Osteoblast (primary cell): ENCODE data around the gene RYR2. TPM values are rescaled to one million over a fixed set of nuclear protein-coding genes. Genes with fewer than 3 reads are reported as not detected.

Experiments
- DNase-seq: peaks from one replicate; pipeline ENCODE4 v3.0.0; 2011; ENCODE audit warnings: low spot score, mixed read lengths; ENCODE audit not compliant: insufficient read length; ENCODE audit errors: missing footprints
- H2AFZ ChIP-seq: 2 replicates; pipeline ENCODE4 v1.6.0; 2011; ENCODE audit warnings: mild to moderate bottlenecking, low read length
- H3K27ac ChIP-seq: 2 replicates; pipeline ENCODE4 v1.5.1; 2011; ENCODE audit warnings: mild to moderate bottlenecking, low read depth, low read length, moderate library complexity
- H3K27me3 ChIP-seq: 2 replicates; pipeline ENCODE4 v1.6.0; 2012; ENCODE audit warnings: mild to moderate bottlenecking, control low read depth, inconsistent platforms, low read length, moderate library complexity; ENCODE audit not compliant: insufficient read depth
- H3K36me3 ChIP-seq: 2 replicates; pipeline ENCODE4 v1.5.1; 2011; ENCODE audit warnings: mild to moderate bottlenecking, low read length, control low read depth, moderate library complexity; ENCODE audit not compliant: insufficient read depth
- H3K4me1 ChIP-seq: 2 replicates; pipeline ENCODE4 v1.5.1; 2011; ENCODE audit warnings: mild to moderate bottlenecking, low read length, control low read depth, moderate library complexity; ENCODE audit not compliant: insufficient read depth
- H3K4me2 ChIP-seq: 2 replicates; pipeline ENCODE4 v1.6.0; 2011; ENCODE audit warnings: mild to moderate bottlenecking, low read length; ENCODE audit not compliant: insufficient read depth
- H3K4me3 ChIP-seq: fragments of 200-600 bp; sonication (generic); 3 replicates; pipeline ENCODE4 v1.5.1; 2012; ENCODE audit warnings: mild to moderate bottlenecking, low read length, inconsistent platforms; ENCODE audit not compliant: insufficient read depth
- H3K79me2 ChIP-seq: 2 replicates; pipeline ENCODE4 v1.6.0; 2012; ENCODE audit warnings: mild to moderate bottlenecking, low read length, control low read depth, inconsistent platforms; ENCODE audit not compliant: insufficient read depth
- H3K9me3 ChIP-seq: 2 replicates; pipeline ENCODE4 v1.5.1; 2011; ENCODE audit warnings: low read depth, low read length, control low read depth
- H4K20me1 ChIP-seq: 2 replicates; pipeline ENCODE4 v1.6.0; 2012; ENCODE audit warnings: mild to moderate bottlenecking, low read length, control low read depth; ENCODE audit not compliant: insufficient read depth
- total RNA-seq: library from RNA; depleted of rRNA; stranded (reverse); fragments of >200 nt; gene quantifications from 2 replicates; pipeline ENCODE4 v1.2.3, GENCODE V29; 2012
- TF ChIP-seq, protein P1 (sequence below): IDR thresholded peaks from 2 replicates; pipeline ENCODE4 v1.5.1; 2011; ENCODE audit warnings: mild to moderate bottlenecking, low read depth, low read length, moderate library complexity; ENCODE audit errors: extremely low read depth

Gene RYR2
- total RNA-seq, 1 donor: not detected

DNA sequence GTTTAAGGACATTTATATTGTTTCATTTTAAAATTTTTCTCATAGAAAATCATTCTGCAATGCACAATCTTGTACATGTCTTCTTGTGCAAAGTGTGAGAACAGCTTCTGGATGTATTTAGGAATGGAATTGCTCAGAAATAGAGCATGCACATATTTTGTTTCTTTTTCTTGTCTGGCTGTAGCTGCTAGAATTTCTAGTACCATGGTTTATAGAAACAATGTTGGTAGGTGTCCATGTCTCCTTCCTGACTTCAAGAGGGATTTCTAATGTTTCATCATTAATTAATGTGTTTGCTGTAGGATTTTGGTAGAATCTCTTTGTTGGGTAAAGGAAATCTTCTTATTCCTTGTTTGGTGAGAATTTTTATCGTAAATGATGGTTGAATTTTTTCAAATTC, 99.0 kb downstream of the RYR2 start:
- Histone ChIP-seq H3K36me3 (no peaks in the 10 kb centered on the region), H3K79me2 (no peaks in the 10 kb centered on the region), H3K27me3 (no peaks in the 10 kb centered on the region), H4K20me1 (no peaks in the 10 kb centered on the region), H3K9me3 (peaks cover 2% of the 10 kb centered on the region), H3K27ac (no peak overlapping the region), H3K4me1 (no peaks in the 10 kb centered on the region), H3K4me2 (no peak overlapping the region), H2AFZ (no peak overlapping the region), H3K4me3 (no peak overlapping the region)
- TF ChIP-seq, protein P1, sequence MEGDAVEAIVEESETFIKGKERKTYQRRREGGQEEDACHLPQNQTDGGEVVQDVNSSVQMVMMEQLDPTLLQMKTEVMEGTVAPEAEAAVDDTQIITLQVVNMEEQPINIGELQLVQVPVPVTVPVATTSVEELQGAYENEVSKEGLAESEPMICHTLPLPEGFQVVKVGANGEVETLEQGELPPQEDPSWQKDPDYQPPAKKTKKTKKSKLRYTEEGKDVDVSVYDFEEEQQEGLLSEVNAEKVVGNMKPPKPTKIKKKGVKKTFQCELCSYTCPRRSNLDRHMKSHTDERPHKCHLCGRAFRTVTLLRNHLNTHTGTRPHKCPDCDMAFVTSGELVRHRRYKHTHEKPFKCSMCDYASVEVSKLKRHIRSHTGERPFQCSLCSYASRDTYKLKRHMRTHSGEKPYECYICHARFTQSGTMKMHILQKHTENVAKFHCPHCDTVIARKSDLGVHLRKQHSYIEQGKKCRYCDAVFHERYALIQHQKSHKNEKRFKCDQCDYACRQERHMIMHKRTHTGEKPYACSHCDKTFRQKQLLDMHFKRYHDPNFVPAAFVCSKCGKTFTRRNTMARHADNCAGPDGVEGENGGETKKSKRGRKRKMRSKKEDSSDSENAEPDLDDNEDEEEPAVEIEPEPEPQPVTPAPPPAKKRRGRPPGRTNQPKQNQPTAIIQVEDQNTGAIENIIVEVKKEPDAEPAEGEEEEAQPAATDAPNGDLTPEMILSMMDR: no peak
- no peak for DNase-seq

DNA sequence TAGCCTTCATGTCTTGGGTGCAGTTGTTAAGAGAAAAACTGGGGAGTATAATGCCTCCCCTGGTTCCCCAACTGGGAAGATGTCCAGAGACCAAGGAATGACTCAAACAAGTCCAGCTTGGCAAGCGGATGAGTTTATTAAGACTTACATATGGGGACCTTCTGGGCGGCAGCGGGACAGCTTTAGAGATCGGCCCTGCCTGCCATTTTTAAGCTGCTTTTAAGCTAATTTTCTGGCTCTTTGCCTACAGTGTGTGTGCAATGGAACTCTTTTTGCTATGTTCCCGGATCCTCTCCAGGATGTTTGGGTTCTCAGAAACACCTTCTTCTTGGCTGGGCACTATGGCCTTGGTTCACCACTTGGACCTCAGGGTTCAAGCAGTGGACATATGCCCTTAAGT, 99.5 kb downstream of the RYR2 start:
- no peak for DNase-seq
- Histone ChIP-seq H3K27ac (no peak overlapping the region), H3K79me2 (no peaks in the 10 kb centered on the region), H3K4me1 (no peaks in the 10 kb centered on the region), H3K4me2 (no peak overlapping the region), H3K4me3 (no peak overlapping the region), H3K27me3 (no peaks in the 10 kb centered on the region), H3K9me3 (peaks cover 2% of the 10 kb centered on the region), H2AFZ (no peak overlapping the region), H3K36me3 (no peaks in the 10 kb centered on the region), H4K20me1 (no peaks in the 10 kb centered on the region)
- TF ChIP-seq, protein P1: no peak

DNA sequence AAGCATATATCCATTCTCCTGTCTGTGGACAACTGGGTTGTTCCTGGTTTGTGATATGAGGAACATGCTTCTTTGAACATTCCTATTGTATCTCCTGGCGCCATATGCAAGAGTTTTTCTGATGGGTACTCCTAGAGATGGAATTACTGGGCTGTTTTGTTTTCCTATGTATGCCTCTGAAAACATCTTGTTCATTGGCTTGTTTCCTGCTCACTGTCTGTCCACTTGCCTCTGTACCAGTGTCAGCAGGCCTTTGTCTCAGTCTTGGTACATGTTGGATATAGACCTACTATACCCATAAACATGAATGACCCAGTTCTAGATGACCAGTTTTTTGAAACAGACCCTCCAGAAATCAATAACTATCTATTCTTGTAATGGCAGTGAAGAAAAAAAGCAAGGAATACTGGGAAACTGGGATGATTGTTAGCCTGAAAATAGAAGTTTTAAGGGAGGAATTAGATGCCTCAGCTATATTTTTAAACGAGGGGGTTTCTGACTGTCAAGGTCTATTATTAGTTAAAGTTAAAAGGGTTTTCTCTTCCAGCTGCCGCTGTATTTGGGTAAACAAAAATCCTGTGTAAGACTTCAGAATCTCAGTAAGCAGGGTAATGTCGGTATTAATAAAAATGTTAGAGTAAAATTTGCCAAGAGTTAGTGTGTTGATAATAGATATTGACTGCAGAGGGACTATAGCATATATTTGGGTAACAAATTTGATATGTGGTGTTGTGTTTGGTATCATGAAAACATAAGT, 103.6 kb downstream of the RYR2 start:
- Histone ChIP-seq H3K27ac (no peak overlapping the region), H2AFZ (no peak overlapping the region), H3K4me1 (no peaks in the 10 kb centered on the region), H3K9me3 (peaks cover 2% of the 10 kb centered on the region), H3K4me2 (no peak overlapping the region), H3K4me3 (no peak overlapping the region), H3K27me3 (no peaks in the 10 kb centered on the region), H3K36me3 (no peaks in the 10 kb centered on the region), H3K79me2 (no peaks in the 10 kb centered on the region), H4K20me1 (no peaks in the 10 kb centered on the region)
- no peak for DNase-seq
- TF ChIP-seq, protein P1: no peak

DNA sequence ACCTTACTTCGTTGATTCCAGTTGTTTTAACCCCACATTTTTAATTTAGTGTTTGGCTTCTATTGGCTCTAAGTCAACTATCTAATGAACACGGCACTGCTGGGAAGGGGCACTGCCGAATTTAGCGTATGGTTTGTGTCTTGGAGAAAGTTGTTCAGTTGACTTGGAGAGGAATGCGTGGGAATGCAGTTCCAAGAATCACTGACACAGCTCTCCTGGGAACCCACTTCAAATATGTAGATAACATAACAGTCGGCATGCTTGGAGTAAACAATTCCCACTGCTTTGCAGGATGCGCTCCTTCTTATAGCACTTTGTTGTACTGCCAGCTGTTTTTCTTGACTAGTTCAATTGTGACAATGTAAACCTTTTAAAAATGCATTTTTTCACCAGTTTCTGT, 104.3 kb downstream of the RYR2 start:
- no peak overlapping the region for H3K4me2 ChIP-seq
- TF ChIP-seq, protein P1: no peak
- H4K20me1 ChIP-seq: no peaks in the 10 kb centered on the region
- DNase-seq: no peak
- H3K79me2 ChIP-seq: no peaks in the 10 kb centered on the region
- no peak overlapping the region for H3K27ac ChIP-seq
- no peaks in the 10 kb centered on the region for H3K36me3 ChIP-seq
- peaks cover 2% of the 10 kb centered on the region for H3K9me3 ChIP-seq
- no peaks in the 10 kb centered on the region for H3K27me3 ChIP-seq
- H3K4me1 ChIP-seq: no peaks in the 10 kb centered on the region
- no peak overlapping the region for H3K4me3 ChIP-seq
- H2AFZ ChIP-seq: no peak overlapping the region
